HG03575 (cell line): Measurements from ENCODE around the gene JAK1.

Source experiments
- ATAC-seq: cut with Tn5 transposase; IDR thresholded peaks from one replicate; pipeline ENCODE4 v1.9.1; 2021; ENCODE audit not compliant: unreplicated experiment, insufficient number of reproducible peaks, low FRiP score; ENCODE audit errors: extremely low read depth

JAK1 gene

GRCh38 chr1:64881281-64881680, 85.1 kb downstream of the JAK1 start:
- no peak for ATAC-seq

GRCh38 chr1:64880449-64880848, 85.9 kb downstream of the JAK1 start:
- ATAC-seq = no peak

GRCh38 chr1:64878931-64879611, 87.3 kb downstream of the JAK1 start:
- ATAC-seq = no peak

GRCh38 chr1:64878090-64878489, 88.3 kb downstream of the JAK1 start:
- ATAC-seq = no peak

- ATAC-seq = no peak
Measured at GRCh38 chr1:64877598-64877997, 88.8 kb downstream of the JAK1 start.

GRCh38 chr1:64877151-64877550, 89.2 kb downstream of the JAK1 start:
- ATAC-seq = no peak

GRCh38 chr1:64875606-64876005, 90.7 kb downstream of the JAK1 start:
- no peak for ATAC-seq

GRCh38 chr1:64875101-64875500, 91.2 kb downstream of the JAK1 start:
- ATAC-seq = no peak

GRCh38 chr1:64874666-64875065, 91.7 kb downstream of the JAK1 start:
- no peak for ATAC-seq

- no peak for ATAC-seq
Measured at GRCh38 chr1:64873576-64873975, 92.8 kb downstream of the JAK1 start.

GRCh38 chr1:64872067-64872466, 94.3 kb downstream of the JAK1 start:
- ATAC-seq = no peak

- no peak for ATAC-seq
Measured at GRCh38 chr1:64871256-64871655, 95.1 kb downstream of the JAK1 start.

- no peak for ATAC-seq
Measured at GRCh38 chr1:64867266-64867665, 99.1 kb downstream of the JAK1 start.

- ATAC-seq = no peak
Measured at GRCh38 chr1:64866689-64867088, 99.7 kb downstream of the JAK1 start.

- no peak for ATAC-seq
Measured at GRCh38 chr1:64865105-64865757, 101.1 kb downstream of the JAK1 start.

GRCh38 chr1:64864018-64864940, 102.1 kb downstream of the JAK1 start:
- ATAC-seq = peak; percentile 100

- no peak for ATAC-seq
Measured at GRCh38 chr1:64861611-64862010, 104.7 kb downstream of the JAK1 start.

GRCh38 chr1:64857347-64857746, 109.0 kb downstream of the JAK1 start:
- no peak for ATAC-seq

- no peak for ATAC-seq
Measured at GRCh38 chr1:64856553-64856952, 109.8 kb downstream of the JAK1 start.

GRCh38 chr1:64855557-64855956, 110.8 kb downstream of the JAK1 start:
- no peak for ATAC-seq
